ENCODE data around the gene PSG4. TPM values are rescaled to one million over a fixed set of nuclear protein-coding genes. Genes with fewer than 3 reads are reported as not detected.
A peak's percentile ranks its signal among the peaks of the same experiment; 100 is the strongest.
"Not testable (repeated sequence)": the region's sequence is repeated elsewhere in the genome, so short reads cannot be mapped to it uniquely, and the experiment has no call there.

Gene PSG4
- total and polyA plus RNA-seq, 2 experiments from 2014 or later: 0.26 TPM; not detected in 1

DNA sequence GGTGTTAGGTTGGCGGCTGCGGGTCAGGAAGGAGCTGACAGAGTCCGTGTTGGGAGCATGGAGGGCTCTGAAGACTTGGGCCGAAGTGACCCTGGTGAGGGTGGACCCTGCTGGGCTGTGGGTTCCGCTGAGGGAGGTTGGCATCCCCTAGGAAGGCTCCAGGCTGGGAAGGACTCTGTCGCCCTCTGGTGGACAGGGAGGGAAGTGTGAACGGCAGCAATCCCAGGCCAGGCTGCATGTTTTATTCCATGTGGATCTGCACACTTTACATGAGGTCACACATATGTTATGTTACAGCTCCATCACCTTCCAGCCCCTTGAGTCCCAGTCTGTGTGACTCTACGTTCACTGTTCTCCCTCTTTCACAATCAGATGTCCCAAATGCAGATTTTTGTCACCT lies 1.7 kb upstream of the PSG4 start:
- not testable (repeated sequence) for H3K4me3 ChIP-seq; H3K4me1 Mint-ChIP-seq; H3K27me3 ChIP-seq (ENCODE audit: insufficient read depth); H4K20me1 ChIP-seq (replicated peaks; ENCODE audit: insufficient read depth); H3K27me3 Mint-ChIP-seq (ENCODE audit: insufficient read depth, low read depth, poor library complexity); ATAC-seq; H3K79me2 ChIP-seq (replicated peaks; ENCODE audit: insufficient read depth); H3K9me2 ChIP-seq (ENCODE audit: insufficient read depth); H3F3A ChIP-seq (replicated peaks; ENCODE audit: low read depth); H3K4me1 ChIP-seq (ENCODE audit: insufficient read depth); H2AFZ ChIP-seq; H3K4me2 ChIP-seq; H3K4me3 Mint-ChIP-seq; H3K27ac ChIP-seq (ENCODE audit: low read depth); H3K36me3 Mint-ChIP-seq (ENCODE audit: low read depth); H3K27ac Mint-ChIP-seq; H3K36me3 ChIP-seq (ENCODE audit: insufficient read depth)
- TF ChIP-seq, protein P1, sequence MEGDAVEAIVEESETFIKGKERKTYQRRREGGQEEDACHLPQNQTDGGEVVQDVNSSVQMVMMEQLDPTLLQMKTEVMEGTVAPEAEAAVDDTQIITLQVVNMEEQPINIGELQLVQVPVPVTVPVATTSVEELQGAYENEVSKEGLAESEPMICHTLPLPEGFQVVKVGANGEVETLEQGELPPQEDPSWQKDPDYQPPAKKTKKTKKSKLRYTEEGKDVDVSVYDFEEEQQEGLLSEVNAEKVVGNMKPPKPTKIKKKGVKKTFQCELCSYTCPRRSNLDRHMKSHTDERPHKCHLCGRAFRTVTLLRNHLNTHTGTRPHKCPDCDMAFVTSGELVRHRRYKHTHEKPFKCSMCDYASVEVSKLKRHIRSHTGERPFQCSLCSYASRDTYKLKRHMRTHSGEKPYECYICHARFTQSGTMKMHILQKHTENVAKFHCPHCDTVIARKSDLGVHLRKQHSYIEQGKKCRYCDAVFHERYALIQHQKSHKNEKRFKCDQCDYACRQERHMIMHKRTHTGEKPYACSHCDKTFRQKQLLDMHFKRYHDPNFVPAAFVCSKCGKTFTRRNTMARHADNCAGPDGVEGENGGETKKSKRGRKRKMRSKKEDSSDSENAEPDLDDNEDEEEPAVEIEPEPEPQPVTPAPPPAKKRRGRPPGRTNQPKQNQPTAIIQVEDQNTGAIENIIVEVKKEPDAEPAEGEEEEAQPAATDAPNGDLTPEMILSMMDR (conservative IDR thresholded peaks at IDR 0.05; ENCODE audit: low read depth in 2 of 2): peak; percentile 42 to 64
- peak; percentile 20 for DNase-seq (ENCODE audit: low spot score)
- H3K9me3 Mint-ChIP-seq: peaks cover 80% of the 10 kb centered on the region

DNA sequence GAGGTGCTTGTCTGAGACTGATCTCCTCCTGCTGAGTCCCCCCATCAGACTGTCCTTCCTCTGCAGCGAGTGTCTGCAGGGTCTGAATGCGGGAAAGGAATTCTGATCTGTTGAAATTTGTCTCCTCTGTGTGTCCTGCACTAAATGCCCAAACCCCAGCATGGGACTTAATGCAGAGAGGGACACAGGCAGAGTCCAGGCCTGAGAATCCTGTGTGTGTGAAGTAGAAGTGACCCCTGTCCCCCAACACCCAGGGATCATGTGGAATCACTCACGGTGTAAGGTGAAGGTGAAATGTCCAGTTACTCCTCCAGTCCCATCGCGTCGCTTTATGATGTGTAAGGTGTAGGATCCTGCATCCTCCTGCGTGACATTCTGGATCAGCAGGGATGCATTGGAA lies 1.8 kb downstream of the PSG4 start:
- H3K4me1 Mint-ChIP-seq; H3K36me3 ChIP-seq (ENCODE audit: insufficient read depth); H3K27ac Mint-ChIP-seq; H4K20me1 ChIP-seq (replicated peaks; ENCODE audit: insufficient read depth); H3K27me3 Mint-ChIP-seq (ENCODE audit: insufficient read depth, low read depth, poor library complexity); H3F3A ChIP-seq (replicated peaks; ENCODE audit: low read depth); H3K79me2 ChIP-seq (replicated peaks; ENCODE audit: insufficient read depth); H3K9me2 ChIP-seq (ENCODE audit: insufficient read depth); H3K4me3 Mint-ChIP-seq; H3K4me3 ChIP-seq; H3K4me1 ChIP-seq (ENCODE audit: insufficient read depth); H2AFZ ChIP-seq; ATAC-seq; H3K27me3 ChIP-seq (ENCODE audit: insufficient read depth); H3K4me2 ChIP-seq; DNase-seq (ENCODE audit: low spot score); H3K27ac ChIP-seq (ENCODE audit: low read depth): not testable (repeated sequence)
- H3K9me3 Mint-ChIP-seq: peaks cover 90% of the 10 kb centered on the region
- H3K36me3 Mint-ChIP-seq (ENCODE audit: low read depth): peaks cover 15% of the 10 kb centered on the region

DNA sequence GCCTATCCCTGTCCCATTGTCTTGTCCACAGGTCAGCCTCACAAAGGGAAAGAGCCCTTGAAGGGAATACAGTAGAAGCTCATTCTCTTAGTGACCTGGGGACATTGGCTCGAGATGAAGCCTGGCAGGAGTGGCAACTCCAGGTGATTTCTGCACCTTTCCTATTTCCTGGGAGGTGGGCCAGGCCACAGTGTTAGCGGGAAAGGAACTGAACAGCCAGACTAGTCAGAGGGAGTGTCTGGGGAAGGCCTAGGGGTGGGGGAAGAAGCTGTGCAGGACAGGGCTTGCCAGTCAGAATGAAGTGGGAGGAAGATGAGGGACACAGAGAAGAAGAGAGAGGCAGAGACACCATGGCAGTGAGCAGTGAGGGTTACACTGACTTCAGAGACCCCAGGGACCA lies 3.5 kb downstream of the PSG4 start:
- H3F3A ChIP-seq (replicated peaks; ENCODE audit: low read depth); H3K4me1 Mint-ChIP-seq: not testable (repeated sequence)

DNA sequence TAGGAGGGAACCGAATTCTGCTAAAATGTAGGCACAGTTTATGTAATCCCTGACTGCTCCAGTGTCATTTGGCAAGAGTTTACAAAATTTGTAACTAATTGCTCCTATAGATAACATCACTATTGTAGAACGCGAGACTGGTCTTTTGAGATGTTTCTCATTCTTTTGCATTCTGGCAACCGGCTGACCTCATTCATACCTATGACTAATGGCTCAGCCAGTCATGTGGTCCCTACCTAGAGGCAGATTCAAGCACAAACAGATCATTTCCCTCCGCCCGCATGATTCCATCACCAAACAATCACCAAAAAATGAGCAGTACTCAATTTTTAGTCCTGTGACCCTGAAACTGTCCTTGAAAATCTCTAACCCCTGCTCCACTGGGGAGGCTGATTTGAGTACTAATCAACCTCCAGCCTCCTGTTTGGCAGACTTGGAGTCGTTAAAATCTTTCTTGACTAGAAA lies 4.1 kb downstream of the PSG4 start:
- not testable (repeated sequence) for ATAC-seq; H4K20me1 ChIP-seq (replicated peaks; ENCODE audit: insufficient read depth); H3K27me3 ChIP-seq (ENCODE audit: insufficient read depth); H3K4me2 ChIP-seq; H3K36me3 ChIP-seq (ENCODE audit: insufficient read depth); H3K27ac Mint-ChIP-seq; H3K36me3 Mint-ChIP-seq (ENCODE audit: low read depth); H3K4me3 Mint-ChIP-seq; H3K79me2 ChIP-seq (replicated peaks; ENCODE audit: insufficient read depth); DNase-seq (ENCODE audit: low spot score); H3K4me1 Mint-ChIP-seq; H3K4me3 ChIP-seq; H2AFZ ChIP-seq; H3K27ac ChIP-seq (ENCODE audit: low read depth); H3F3A ChIP-seq (replicated peaks; ENCODE audit: low read depth); H3K9me2 ChIP-seq (ENCODE audit: insufficient read depth); H3K27me3 Mint-ChIP-seq (ENCODE audit: insufficient read depth, low read depth, poor library complexity); H3K4me1 ChIP-seq (ENCODE audit: insufficient read depth)
- peaks cover 89% of the 10 kb centered on the region for H3K9me3 Mint-ChIP-seq

More for the DNA sequence above, 3.5 kb downstream of the PSG4 start:
- H3K27me3 ChIP-seq (ENCODE audit: insufficient read depth); ATAC-seq; DNase-seq (ENCODE audit: low spot score); H2AFZ ChIP-seq; H3K27ac ChIP-seq (ENCODE audit: low read depth); H3K4me3 ChIP-seq; H3K36me3 ChIP-seq (ENCODE audit: insufficient read depth); H3K27me3 Mint-ChIP-seq (ENCODE audit: insufficient read depth, low read depth, poor library complexity); H3K4me3 Mint-ChIP-seq; H4K20me1 ChIP-seq (replicated peaks; ENCODE audit: insufficient read depth); H3K27ac Mint-ChIP-seq; H3K4me1 ChIP-seq (ENCODE audit: insufficient read depth); H3K4me2 ChIP-seq; H3K79me2 ChIP-seq (replicated peaks; ENCODE audit: insufficient read depth); H3K36me3 Mint-ChIP-seq (ENCODE audit: low read depth); H3K9me2 ChIP-seq (ENCODE audit: insufficient read depth): not testable (repeated sequence)
- peaks cover 86% of the 10 kb centered on the region for H3K9me3 Mint-ChIP-seq

Data from GM23338 (cell line).